ENCODE measurements around the gene ALG9. TPM values are rescaled to one million over a fixed set of nuclear protein-coding genes. Genes with fewer than 3 reads are reported as not detected.
"Not testable (repeated sequence)": the region's sequence is repeated elsewhere in the genome, so short reads cannot be mapped to it uniquely, and the experiment has no call there.

ALG9 gene
- total RNA-seq, 1 donor from 2014 or later = 16.8 TPM

DNA sequence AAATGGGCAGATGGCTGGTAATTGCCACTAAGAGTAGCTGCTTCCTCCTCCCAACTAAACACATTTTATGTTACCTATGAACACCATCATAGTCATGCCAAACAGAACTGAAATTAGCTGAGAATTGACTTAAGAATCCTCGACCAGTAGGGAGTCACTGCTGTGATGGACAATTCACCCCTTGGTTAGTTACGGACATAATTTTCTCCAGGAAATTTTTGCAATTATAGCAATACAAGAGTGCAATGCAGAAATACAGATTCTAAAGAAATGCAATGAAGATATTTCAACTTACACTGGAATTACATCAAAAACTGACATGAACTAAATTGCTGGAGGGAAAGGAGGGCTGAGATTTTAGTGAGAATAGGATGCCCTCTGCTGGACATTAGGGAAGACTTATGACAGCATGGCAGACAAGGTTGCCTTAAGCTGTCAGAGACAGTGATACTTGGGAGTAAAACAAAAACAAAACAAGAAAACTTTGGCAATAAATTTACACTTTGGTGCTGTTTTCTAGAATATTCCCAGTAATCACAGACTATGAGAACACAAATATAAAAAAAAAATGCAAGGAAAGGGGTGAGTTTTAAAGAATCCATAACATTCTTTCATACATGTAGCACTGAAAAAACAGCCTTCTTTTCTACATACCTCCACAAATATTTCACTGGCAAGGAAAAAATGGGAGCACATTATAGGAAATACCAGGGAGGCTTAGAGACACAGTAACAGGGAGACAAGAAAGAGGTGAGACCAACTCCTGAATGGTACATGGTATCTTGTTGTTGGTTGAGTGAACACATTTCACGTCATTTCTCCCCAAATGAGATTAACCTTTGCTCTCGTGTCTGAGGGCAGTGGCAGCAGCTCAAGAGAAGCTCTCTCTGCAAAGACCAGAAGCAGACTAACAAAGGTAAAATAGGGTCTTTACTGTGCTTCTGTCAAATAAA is 94.0 kb downstream of the ALG9 start:
- H3K4me3 ChIP-seq = no peak overlapping the region
- no peaks in the 10 kb centered on the region for H3K36me3 ChIP-seq
- H3K27ac ChIP-seq = peak overlapping the region in 1 of 2 donors; percentile 16
- H3K27me3 ChIP-seq = no peaks in the 10 kb centered on the region
- DNase-seq (ENCODE audit: low spot score in 2 of 2) = no peak
- intact Hi-C loops (cut with DNase I) = loop anchor here (1.0 to 10.0 kb wide), 5 partner anchors 65 to 447 kb away; partner anchors contain the start of genes PTS and SIK2
- no peaks in the 10 kb centered on the region for H3K9me3 ChIP-seq
- H3K4me1 ChIP-seq = peaks cover 0 to 9% of the 10 kb centered on the region in 2 donors
- TF ChIP-seq, protein P1, sequence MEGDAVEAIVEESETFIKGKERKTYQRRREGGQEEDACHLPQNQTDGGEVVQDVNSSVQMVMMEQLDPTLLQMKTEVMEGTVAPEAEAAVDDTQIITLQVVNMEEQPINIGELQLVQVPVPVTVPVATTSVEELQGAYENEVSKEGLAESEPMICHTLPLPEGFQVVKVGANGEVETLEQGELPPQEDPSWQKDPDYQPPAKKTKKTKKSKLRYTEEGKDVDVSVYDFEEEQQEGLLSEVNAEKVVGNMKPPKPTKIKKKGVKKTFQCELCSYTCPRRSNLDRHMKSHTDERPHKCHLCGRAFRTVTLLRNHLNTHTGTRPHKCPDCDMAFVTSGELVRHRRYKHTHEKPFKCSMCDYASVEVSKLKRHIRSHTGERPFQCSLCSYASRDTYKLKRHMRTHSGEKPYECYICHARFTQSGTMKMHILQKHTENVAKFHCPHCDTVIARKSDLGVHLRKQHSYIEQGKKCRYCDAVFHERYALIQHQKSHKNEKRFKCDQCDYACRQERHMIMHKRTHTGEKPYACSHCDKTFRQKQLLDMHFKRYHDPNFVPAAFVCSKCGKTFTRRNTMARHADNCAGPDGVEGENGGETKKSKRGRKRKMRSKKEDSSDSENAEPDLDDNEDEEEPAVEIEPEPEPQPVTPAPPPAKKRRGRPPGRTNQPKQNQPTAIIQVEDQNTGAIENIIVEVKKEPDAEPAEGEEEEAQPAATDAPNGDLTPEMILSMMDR (IDR thresholded peaks at IDR 0.05) = peak; percentile 69 to 76 (median 69)

DNA sequence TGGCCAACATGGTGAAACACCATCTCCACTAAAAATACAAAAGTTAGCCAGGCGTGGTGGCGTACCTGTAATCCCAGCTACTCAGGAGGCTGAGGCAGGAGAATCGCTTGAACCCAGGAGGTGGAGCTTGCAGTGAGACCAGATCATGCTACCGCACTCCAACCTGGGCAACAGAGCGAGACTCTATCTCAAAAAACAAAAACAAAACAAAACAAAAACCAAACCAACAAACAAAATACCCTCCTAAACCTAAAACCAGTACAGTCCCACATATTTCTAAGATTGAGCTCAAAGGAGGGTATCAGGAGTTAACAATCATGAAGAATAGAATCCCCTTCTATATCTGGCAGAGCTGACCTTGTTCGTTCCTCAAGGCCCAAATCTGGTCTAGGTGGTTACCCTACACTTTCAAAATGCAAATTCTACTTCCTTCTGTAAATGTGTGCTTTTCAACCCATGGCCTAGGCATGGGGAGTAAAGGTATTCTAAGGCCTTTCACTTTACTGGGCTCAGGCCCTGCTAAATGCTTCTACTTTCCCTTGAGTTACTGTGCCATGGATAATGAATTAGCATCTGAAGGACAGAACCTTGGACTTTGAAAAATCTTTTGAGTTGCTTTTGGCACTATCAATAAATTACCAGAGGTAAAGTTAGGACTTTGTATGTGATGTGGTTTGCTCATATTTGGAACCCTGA is 94.8 kb downstream of the ALG9 start:
- intact Hi-C loops (cut with DNase I) = loop anchor here (1.0 to 10.0 kb wide), 5 partner anchors 66 to 448 kb away; partner anchors contain the start of genes PTS and SIK2
- Histone ChIP-seq H3K9me3 (no peaks in the 10 kb centered on the region), H3K36me3 (no peaks in the 10 kb centered on the region), H3K4me3 (no peak overlapping the region), H3K27ac (peak overlapping the region in 1 of 2 donors; percentile 16), H3K4me1 (peaks cover 0 to 9% of the 10 kb centered on the region in 2 donors), H3K27me3 (no peaks in the 10 kb centered on the region)
- TF ChIP-seq, protein P1 (IDR thresholded peaks at IDR 0.05) = no peak
- DNase-seq (ENCODE audit: low spot score in 2 of 2) = no peak

DNA sequence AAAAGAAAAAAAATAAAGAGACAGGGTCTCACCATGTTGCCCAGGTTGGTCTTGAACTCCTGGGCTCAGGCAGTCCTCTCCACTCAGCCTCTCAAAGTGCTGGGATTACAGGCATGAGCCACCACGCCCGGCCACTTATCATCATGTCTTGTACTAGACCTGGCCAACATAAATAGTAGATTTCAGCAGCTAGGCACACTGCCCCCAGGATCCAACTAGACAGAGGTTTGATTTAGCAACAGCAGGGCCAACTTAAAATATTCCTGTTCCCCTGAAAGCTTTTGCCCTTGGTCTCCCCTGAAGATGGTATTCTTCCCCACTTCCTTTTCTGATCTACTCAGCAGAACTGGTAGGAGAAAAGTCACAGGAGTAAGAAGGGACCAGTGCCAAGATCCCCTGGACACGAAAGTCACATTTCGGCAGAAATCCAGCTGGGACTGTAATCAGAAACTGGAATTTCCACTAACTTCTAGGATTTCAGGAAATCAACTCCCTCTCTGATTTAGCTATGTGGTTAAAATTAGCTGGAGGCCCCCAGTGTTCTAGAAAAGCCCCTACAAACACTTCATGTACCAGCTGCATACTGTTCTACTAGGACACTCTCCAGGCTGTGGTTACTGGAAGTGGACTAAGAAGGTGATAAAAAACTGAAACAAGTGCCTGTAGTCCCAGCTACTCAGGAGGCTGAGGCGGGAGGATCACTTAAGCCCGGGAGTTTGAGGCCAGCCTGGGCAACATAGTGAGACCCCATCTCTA is 96.2 kb downstream of the ALG9 start:
- TF ChIP-seq, protein P1 (IDR thresholded peaks at IDR 0.05) = no peak

DNA sequence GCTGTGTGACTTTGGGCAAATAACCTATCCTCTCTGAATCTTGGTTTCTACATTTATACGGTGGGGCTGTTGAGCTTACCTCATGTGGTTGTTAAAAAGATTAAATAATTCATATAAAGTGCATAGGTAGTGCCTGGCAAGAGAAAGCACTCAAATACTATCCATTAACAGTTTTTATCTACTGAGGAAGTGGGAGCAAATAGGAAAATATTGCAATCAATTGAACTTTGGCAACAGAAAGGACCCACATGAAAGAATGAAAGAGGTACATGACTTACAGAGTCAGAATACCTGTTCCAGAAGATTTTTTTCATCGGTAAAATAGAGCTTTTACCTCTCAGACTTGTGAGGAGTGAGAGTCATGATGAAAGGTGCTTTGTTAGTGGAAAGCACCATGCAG is 98.8 kb downstream of the ALG9 start:
- no peaks in the 10 kb centered on the region for H3K36me3 ChIP-seq
- no peaks in the 10 kb centered on the region for H3K27me3 ChIP-seq
- intact Hi-C loops (cut with DNase I) = loop anchor here (10.0 kb wide), 1 partner anchor 452 kb away; the partner anchor contains the start of gene PTS
- no peak overlapping the region for H3K4me3 ChIP-seq
- no peak overlapping the region for H3K27ac ChIP-seq
- DNase-seq (ENCODE audit: low spot score in 2 of 2) = no peak
- H3K4me1 ChIP-seq = peaks cover 0 to 9% of the 10 kb centered on the region in 2 donors
- TF ChIP-seq, protein P1 (IDR thresholded peaks at IDR 0.05) = no peak
- no peaks in the 10 kb centered on the region for H3K9me3 ChIP-seq

More for the DNA sequence above, 96.2 kb downstream of the ALG9 start:
- H3K9me3 ChIP-seq = no peaks in the 10 kb centered on the region
- no peaks in the 10 kb centered on the region for H3K27me3 ChIP-seq
- H3K4me3 ChIP-seq = no peak overlapping the region
- intact Hi-C loops (cut with DNase I) = loop anchor here (1.0 to 10.0 kb wide), 3 partner anchors 9 to 450 kb away; partner anchors contain the start of genes PPP2R1B and PTS
- peak; percentile 21 to 84 for DNase-seq (ENCODE audit: low spot score in 2 of 2)
- no peaks in the 10 kb centered on the region for H3K36me3 ChIP-seq
- peaks cover 0 to 9% of the 10 kb centered on the region in 2 donors for H3K4me1 ChIP-seq
- peak overlapping the region; percentile 47 to 80 for H3K27ac ChIP-seq

DNA sequence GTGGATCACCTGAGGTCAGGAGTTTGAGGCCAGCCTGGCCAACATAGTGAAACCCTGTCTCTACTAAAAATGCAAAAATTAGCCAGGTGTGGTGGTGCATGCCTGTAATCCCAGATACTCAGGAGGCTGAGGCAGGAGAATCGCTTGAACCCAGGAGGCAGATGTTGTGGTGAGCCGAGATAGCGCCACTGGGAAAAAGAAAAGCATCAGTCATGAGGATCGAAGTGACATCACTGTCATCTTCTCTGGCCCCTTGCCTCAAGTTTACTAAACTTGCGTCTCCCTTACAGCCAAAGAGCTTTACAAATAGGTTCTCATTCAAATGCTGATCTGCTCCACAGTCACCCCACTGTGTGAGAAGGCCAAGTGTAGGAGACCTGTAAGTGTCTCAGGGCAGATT is 100.2 kb downstream of the ALG9 start:
- not testable (repeated sequence) for H3K9me3 ChIP-seq; H3K36me3 ChIP-seq; H3K27me3 ChIP-seq; H3K4me3 ChIP-seq; H3K27ac ChIP-seq; DNase-seq (ENCODE audit: low spot score in 2 of 2)
- H3K4me1 ChIP-seq = peaks cover 6 to 14% of the 10 kb centered on the region in 2 donors
- intact Hi-C loops (cut with DNase I) = loop anchor here (10.0 kb wide), 1 partner anchor 454 kb away; the partner anchor contains the start of gene PTS

Data from ascending aorta (tissue), 2 donors.